Liver (tissue), 3 donors: ENCODE measurements around the gene SORCS2.

ENCODE experiments used
- EGR1 ChIP-seq, 2 donors: IDR thresholded peaks; 2 replicates each; pipeline ENCODE4 v1.6.1; 2016 to 2018; ENCODE audit warnings: antibody characterized with exemption in 2 of 2, low read depth in 2 of 2
- NR2F2 ChIP-seq: IDR thresholded peaks from 2 replicates; pipeline ENCODE4 v1.6.1; 2016; ENCODE audit warnings: antibody characterized with exemption
- RAD21 ChIP-seq, 2 donors: IDR thresholded peaks; 2 replicates each; pipeline ENCODE4 v1.6.1; 2016; ENCODE audit warnings: antibody characterized with exemption in 2 of 2, mild to moderate bottlenecking in 2 of 2
- SP1 ChIP-seq: IDR thresholded peaks from 2 replicates; pipeline ENCODE4 v1.6.1; 2018; ENCODE audit warnings: antibody characterized with exemption, mild to moderate bottlenecking
- YY1 ChIP-seq: IDR thresholded peaks from 2 replicates; pipeline ENCODE4 v1.6.1; 2016; ENCODE audit warnings: antibody characterized with exemption, mild to moderate bottlenecking
- TF ChIP-seq, protein P1 (sequence below): fragments of 150-350 bp; IDR thresholded peaks from 2 replicates; pipeline ENCODE4 v1.5.1; 2017; ENCODE audit warnings: improper control_type of control experiment, low read depth, low read length; ENCODE audit not compliant: missing input control
- TF ChIP-seq, protein P2 (sequence below): IDR thresholded peaks from 2 replicates; pipeline ENCODE4 v1.6.1; 2016; ENCODE audit warnings: antibody characterized with exemption, mild to moderate bottlenecking
- TF ChIP-seq, protein P3 (sequence below): IDR thresholded peaks from 2 replicates; pipeline ENCODE4 v1.6.1; 2016; ENCODE audit warnings: antibody characterized with exemption
- TF ChIP-seq, protein P4 (sequence below): IDR thresholded peaks from 2 replicates; pipeline ENCODE4 v1.6.1; 2016; ENCODE audit warnings: antibody characterized with exemption
- TF ChIP-seq, protein P5 (sequence below): IDR thresholded peaks from 2 replicates; pipeline ENCODE4 v1.6.1; 2016; ENCODE audit warnings: antibody characterized with exemption
- donor health status: healthy.
- donor health status: healthy.

DNA sequence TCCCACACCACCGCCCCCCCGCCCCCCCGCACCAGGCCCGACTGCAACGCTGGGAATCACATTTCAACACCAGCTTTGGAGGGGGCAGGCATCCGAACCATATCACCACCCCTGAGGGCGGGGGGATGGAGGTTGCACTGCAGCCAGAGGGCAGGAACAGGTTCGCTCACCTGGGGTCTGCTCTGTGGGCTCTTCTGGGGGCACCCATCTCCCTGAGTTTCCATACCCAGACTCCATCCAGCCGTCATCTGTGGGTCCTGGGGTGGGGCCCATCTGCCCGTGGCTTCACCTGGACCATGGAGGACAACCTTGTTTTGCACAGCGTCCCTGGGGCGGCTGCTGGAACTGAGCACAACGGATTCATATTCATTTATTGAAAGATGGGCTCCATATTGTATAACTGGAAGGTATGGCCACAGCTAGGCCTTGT lies 235.5 kb downstream of the SORCS2 start:
- TF ChIP-seq, protein P1, sequence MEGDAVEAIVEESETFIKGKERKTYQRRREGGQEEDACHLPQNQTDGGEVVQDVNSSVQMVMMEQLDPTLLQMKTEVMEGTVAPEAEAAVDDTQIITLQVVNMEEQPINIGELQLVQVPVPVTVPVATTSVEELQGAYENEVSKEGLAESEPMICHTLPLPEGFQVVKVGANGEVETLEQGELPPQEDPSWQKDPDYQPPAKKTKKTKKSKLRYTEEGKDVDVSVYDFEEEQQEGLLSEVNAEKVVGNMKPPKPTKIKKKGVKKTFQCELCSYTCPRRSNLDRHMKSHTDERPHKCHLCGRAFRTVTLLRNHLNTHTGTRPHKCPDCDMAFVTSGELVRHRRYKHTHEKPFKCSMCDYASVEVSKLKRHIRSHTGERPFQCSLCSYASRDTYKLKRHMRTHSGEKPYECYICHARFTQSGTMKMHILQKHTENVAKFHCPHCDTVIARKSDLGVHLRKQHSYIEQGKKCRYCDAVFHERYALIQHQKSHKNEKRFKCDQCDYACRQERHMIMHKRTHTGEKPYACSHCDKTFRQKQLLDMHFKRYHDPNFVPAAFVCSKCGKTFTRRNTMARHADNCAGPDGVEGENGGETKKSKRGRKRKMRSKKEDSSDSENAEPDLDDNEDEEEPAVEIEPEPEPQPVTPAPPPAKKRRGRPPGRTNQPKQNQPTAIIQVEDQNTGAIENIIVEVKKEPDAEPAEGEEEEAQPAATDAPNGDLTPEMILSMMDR, result no peak
- TF ChIP-seq, protein P2, sequence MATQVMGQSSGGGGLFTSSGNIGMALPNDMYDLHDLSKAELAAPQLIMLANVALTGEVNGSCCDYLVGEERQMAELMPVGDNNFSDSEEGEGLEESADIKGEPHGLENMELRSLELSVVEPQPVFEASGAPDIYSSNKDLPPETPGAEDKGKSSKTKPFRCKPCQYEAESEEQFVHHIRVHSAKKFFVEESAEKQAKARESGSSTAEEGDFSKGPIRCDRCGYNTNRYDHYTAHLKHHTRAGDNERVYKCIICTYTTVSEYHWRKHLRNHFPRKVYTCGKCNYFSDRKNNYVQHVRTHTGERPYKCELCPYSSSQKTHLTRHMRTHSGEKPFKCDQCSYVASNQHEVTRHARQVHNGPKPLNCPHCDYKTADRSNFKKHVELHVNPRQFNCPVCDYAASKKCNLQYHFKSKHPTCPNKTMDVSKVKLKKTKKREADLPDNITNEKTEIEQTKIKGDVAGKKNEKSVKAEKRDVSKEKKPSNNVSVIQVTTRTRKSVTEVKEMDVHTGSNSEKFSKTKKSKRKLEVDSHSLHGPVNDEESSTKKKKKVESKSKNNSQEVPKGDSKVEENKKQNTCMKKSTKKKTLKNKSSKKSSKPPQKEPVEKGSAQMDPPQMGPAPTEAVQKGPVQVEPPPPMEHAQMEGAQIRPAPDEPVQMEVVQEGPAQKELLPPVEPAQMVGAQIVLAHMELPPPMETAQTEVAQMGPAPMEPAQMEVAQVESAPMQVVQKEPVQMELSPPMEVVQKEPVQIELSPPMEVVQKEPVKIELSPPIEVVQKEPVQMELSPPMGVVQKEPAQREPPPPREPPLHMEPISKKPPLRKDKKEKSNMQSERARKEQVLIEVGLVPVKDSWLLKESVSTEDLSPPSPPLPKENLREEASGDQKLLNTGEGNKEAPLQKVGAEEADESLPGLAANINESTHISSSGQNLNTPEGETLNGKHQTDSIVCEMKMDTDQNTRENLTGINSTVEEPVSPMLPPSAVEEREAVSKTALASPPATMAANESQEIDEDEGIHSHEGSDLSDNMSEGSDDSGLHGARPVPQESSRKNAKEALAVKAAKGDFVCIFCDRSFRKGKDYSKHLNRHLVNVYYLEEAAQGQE, result no peak
- TF ChIP-seq RAD21 (IDR thresholded peaks at IDR 0.05) (no peak), SP1 (no peak), EGR1 (IDR thresholded peaks at IDR 0.05; ENCODE audit: low read depth in 2 of 2) (no peak), NR2F2 (no peak), YY1 (no peak)
- TF ChIP-seq, protein P3, sequence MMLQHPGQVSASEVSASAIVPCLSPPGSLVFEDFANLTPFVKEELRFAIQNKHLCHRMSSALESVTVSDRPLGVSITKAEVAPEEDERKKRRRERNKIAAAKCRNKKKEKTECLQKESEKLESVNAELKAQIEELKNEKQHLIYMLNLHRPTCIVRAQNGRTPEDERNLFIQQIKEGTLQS, result no peak
- TF ChIP-seq, protein P4, sequence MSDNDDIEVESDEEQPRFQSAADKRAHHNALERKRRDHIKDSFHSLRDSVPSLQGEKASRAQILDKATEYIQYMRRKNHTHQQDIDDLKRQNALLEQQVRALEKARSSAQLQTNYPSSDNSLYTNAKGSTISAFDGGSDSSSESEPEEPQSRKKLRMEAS, result no peak
- TF ChIP-seq, protein P5, sequence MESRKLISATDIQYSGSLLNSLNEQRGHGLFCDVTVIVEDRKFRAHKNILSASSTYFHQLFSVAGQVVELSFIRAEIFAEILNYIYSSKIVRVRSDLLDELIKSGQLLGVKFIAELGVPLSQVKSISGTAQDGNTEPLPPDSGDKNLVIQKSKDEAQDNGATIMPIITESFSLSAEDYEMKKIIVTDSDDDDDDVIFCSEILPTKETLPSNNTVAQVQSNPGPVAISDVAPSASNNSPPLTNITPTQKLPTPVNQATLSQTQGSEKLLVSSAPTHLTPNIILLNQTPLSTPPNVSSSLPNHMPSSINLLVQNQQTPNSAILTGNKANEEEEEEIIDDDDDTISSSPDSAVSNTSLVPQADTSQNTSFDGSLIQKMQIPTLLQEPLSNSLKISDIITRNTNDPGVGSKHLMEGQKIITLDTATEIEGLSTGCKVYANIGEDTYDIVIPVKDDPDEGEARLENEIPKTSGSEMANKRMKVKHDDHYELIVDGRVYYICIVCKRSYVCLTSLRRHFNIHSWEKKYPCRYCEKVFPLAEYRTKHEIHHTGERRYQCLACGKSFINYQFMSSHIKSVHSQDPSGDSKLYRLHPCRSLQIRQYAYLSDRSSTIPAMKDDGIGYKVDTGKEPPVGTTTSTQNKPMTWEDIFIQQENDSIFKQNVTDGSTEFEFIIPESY, result no peak
